ENCODE results near the gene NKTR.
A peak's percentile ranks its signal among the peaks of the same experiment; 100 is the strongest.
"Not testable (repeated sequence)": the region's sequence is repeated elsewhere in the genome, so short reads cannot be mapped to it uniquely, and the experiment has no call there.

NKTR gene

GRCh38 chr3:42597098-42597497 lies 3.4 kb upstream of the NKTR start:
- not testable (repeated sequence) for DNase-seq

- peak; percentile 55 for DNase-seq
Observed at GRCh38 chr3:42600958-42601675, 631 bp downstream of the NKTR start.

DNA sequence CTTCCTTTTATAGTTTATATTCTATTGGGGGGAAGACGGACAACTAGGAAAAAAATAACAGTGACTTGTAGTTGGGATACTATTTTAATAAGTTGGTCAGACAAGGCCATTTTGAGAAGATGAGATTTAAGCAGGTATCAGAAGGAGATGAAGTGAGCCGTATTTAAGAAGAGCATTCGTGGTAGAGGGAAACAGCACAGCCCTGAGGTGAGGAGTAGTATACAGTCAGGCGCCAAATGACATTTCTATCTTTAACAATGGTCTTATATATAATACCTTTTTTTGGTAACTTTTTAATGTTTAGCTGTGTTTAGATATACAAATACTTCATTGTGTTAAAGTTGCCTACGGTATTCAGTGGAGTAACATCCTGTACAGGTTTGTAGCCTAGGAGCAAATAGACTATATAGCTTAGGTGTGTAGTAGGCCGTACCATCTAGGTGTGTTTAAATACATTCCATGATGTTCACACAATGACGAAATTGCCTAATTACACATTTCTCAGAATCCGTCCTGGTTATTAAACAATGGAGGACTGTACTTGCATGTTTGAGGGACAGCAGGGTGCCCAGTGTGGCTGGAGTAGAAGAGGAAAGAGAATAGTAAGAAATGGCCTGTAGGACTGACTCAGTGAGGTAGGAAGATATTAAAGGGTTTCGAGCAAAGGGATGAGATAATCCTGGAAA lies 1.6 kb downstream of the NKTR start:
- no peak for DNase-seq

- no peak for DNase-seq
Observed at GRCh38 chr3:42602961-42603360, 2.5 kb downstream of the NKTR start.

DNA sequence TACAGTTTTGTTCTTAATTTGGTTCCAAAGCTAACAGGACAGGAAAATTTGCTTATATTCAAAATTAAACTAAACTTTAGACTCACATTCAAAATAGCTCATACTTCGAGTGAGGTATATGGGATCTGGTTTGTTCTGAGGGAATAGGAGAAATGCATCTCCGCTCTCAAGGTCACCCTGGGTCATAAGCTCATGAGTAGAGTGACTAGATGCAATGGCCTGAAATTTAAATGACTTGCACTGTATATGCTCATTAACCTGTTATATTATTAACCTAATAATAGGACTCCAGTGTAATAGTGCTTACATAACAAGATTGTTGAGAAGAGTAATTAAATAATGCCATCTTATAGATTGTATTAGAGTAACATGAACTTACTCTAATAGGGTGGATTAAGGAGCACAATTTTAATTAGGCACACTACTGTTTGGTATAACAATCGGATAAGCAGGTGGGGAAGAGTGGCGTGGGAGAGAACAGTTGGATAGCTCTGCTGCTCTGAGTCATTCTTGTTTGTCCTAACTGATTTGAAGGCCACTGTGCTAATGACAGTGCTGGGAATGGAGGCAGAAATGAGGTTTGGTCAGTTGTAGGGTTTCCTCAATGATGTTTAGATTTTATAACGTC lies 5.2 kb downstream of the NKTR start:
- no peak for DNase-seq

GRCh38 chr3:42608581-42608980 lies 8.1 kb downstream of the NKTR start:
- no peak for DNase-seq

DNA sequence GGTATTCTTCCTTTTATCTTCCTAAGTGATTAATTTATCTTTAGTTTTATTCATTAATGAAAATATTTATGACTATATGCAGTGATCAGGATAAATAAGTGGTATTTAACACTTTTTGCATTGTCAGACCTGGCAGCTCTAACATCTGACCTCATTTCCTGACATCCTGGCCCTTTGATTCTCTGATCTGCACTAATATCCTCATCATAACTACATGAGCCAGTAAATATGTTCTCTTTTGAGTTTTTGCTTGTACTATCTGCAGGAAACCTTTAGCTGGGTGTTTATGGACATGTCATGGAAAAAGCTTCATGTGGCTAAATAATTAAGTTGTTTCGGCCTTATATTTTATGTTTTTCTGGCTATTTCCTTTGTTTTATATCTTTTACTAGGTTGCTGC lies 10.5 kb downstream of the NKTR start:
- DNase-seq: no peak

DNA sequence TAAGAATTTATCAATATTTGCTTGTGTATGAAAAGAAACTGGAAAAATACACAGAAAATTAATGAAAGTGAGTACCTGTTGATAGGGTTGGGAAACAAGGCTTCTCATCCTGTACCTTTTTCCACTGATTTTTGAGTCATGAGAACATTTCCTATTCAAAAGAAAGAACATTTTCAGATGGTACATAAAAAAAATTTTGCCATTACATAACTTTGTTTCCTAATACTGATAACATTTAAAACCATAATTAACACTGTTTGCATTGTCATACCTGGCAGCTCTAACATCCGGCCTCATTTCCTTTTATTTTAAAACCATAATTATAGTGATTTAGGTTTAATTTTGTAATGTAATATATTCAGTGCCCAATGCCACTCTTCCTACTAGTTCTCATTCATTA lies 11.7 kb downstream of the NKTR start:
- no peak for DNase-seq

DNA sequence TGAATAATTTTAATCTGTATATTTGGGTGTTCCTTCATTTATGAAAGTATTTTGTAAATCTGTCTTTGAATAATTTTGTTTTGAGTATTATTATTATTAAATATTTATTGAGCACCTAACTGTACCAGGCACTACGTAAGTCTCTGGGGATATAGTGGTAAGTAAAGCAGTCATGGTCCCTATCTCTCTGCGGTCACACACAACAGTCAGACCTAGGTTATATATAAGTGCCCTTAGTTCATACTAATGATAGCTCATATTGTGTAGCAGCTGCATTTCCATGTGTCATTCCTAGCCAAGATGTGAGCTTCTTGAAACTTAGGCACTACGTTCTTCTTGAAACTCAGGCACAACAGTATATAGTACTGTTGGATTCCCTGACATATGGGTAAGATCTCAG lies 12.4 kb downstream of the NKTR start:
- DNase-seq: no peak

GRCh38 chr3:42613462-42613861 lies 13.0 kb downstream of the NKTR start:
- DNase-seq: no peak

GRCh38 chr3:42631620-42632019 lies 31.1 kb downstream of the NKTR start:
- DNase-seq: no peak

DNA sequence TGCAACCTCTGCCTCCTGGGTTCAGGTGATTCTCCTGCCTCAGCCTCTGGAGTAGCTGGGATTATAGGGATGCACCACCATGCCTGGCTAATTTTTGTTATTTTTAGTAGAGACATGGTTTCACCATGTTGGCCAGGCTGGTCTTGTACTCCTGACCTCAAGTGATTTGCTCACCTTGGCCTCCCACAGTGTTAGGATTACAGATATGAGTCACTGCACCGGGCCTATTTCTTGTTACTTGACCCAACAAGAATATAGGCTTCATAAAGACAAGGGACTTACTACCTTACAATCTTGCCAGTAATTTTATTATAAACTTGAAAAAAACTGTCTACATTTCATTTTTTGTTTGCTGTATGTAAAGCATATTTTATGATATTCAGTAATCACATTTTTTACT lies 31.7 kb downstream of the NKTR start:
- DNase-seq: no peak

GRCh38 chr3:42633544-42633943 lies 33.1 kb downstream of the NKTR start:
- DNase-seq: no peak

DNA sequence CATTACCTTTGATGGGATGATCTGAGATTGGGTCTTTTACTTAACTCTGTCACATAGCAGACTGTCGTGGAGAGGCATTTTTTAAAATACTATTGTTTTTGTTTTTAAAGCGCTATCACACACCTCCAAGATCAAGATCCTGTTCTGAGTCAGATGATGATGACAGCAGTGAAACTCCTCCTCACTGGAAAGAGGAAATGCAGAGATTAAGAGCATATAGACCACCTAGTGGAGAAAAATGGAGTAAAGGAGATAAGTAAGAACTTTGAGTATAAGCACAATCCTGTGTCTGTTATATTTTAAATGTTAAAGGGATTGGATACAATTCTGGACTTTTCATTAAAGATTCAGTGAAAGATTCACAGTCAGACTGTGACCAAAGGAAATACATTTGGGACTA lies 34.6 kb downstream of the NKTR start:
- DNase-seq: no peak

- no peak for DNase-seq
Observed at GRCh38 chr3:42637001-42637400, 36.5 kb downstream of the NKTR start.

- DNase-seq: no peak
Observed at GRCh38 chr3:42638339-42638842, 37.9 kb downstream of the NKTR start.

- DNase-seq: no peak
Observed at GRCh38 chr3:42639192-42639591, 38.7 kb downstream of the NKTR start.

DNA sequence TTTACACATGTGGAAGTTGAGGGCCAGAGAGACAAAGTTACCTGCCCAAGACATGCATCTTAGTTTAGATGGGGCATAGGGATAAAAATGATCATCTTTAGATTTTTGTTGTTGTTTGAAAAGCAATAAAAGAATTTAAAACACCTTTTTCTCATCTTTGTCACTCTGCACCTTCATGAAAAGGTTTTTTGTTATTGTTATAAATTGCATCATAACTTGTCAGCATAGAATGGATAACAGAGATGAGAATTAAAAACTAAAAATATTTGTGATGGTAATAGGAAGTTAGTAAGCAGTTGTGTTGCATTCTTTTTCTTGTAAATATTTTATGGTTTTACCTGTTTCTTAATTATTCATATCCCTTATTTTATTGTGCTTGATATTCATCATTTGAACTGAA lies 39.6 kb downstream of the NKTR start:
- no peak for DNase-seq

GRCh38 chr3:42640771-42641370 lies 40.4 kb downstream of the NKTR start:
- DNase-seq: no peak

DNA sequence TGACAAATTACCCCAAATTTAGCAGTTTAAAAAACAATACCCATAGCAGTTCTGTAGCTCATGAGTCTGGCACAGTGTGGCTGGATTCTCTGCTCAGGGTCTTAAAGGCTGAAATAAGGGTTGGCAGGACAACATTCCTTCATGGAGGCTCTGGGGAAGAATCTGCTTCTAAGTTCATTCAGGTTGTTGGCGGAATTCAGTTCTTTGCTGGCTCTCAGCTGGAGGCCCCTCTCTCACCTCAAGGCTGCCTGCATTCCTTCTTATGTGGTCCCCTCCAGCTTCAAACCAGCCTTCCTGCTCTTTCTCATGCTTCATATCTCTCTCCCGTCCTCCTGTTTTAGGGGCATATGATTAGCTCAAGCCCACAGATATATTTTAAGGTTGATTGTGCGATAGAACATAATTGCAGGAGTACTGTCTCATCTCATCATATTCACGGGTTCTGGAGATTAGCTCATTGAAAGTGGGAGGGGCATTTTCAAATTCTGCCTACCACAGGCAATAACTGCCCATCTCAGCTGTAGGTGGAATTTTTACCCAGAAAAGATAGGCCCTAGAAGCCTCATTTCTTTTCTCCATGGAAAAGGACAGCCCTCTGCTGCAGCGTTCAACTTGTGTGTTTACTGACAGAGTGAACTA lies 47.5 kb downstream of the NKTR start:
- no peak for DNase-seq

- no peak for DNase-seq
Observed at GRCh38 chr3:42649006-42649405, 48.5 kb downstream of the NKTR start.

GRCh38 chr3:42649783-42650182 lies 49.3 kb downstream of the NKTR start:
- DNase-seq: no peak

Data from activated CD8-positive, alpha-beta memory T cell treated with anti-CD3 and anti-CD28 coated beads, Interleukin-2, amount 50 U/mL, for 4 hours (primary cell).